Activated naive CD8-positive, alpha-beta T cell (primary cell): ENCODE measurements around the gene PRSS1.
"Not testable (repeated sequence)": the region's sequence is repeated elsewhere in the genome, so short reads cannot be mapped to it uniquely, and the experiment has no call there.

Source experiments
- H3K27ac Mint-ChIP-seq: one replicate; pipeline ENCODE4 v1.8.0; 2021; ENCODE audit warnings: mixed read lengths
- H3K27me3 Mint-ChIP-seq: one replicate; pipeline ENCODE4 v1.8.0; 2021; ENCODE audit warnings: mixed read lengths
- H3K36me3 Mint-ChIP-seq: one replicate; pipeline ENCODE4 v1.8.0; 2021; ENCODE audit warnings: mixed read lengths
- H3K4me1 Mint-ChIP-seq: one replicate; pipeline ENCODE4 v1.8.0; 2021; ENCODE audit warnings: low read depth, mixed read lengths
- H3K4me3 Mint-ChIP-seq: one replicate; pipeline ENCODE4 v1.8.0; 2021; ENCODE audit warnings: mild to moderate bottlenecking, mixed read lengths
- H3K9me3 Mint-ChIP-seq: one replicate; pipeline ENCODE4 v1.8.0; 2021; ENCODE audit warnings: low read depth, mixed read lengths

The PRSS1 gene

DNA sequence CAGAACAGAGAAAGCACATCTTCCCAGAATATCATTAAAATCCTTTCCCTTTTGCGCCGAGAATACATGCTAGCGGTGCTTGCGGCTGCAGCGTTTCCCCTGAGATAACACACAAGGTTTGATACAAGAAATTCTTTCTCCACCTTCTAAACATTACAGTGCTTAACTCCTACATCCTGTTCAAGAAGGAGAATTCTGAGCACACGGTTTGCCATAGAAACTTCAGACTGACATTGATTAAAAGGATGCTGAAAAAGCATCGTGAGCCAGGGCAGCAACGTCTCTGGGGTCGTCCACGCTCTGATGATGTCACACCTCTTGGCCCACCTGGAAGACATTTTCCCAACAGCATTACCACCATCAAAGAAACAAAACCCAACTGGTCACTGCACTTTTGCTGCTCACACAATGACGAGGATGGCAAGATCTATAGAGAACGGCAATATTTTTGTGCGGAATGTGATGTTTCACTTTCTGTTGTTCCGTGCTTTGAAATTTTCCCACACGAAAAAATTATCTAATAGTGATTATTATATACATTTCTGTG, 27.0 kb upstream of the PRSS1 start:
- H3K27me3 Mint-ChIP-seq: no peaks in the 10 kb centered on the region
- no peaks in the 10 kb centered on the region for H3K9me3 Mint-ChIP-seq
- peaks cover 8% of the 10 kb centered on the region for H3K4me1 Mint-ChIP-seq
- H3K4me3 Mint-ChIP-seq: peak overlapping the region; percentile 67
- H3K27ac Mint-ChIP-seq: peak overlapping the region; percentile 54
- no peaks in the 10 kb centered on the region for H3K36me3 Mint-ChIP-seq

DNA sequence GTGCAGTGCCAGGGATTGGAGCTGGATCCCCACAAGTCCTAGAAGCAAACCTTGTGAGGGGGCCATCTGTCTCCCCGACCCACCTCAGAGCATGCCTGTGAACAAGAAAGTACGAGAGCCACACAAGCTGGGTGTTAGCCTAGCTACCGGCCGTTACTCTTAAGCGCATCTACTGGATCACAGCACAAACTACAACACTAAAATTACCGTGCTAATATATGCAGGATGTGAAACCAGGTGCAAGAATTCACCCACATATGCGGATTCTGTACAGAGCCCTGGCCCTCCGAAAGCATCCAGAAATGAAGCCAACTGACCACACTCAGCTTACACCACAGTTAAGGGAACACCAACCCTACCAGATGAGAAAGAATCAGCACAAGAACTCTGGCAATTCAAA, 16.0 kb upstream of the PRSS1 start:
- Mint-ChIP-seq H3K27ac (no peak overlapping the region), H3K36me3 (no peaks in the 10 kb centered on the region), H3K27me3 (no peaks in the 10 kb centered on the region), H3K4me3 (no peak overlapping the region), H3K9me3 (no peaks in the 10 kb centered on the region), H3K4me1 (no peaks in the 10 kb centered on the region)

DNA sequence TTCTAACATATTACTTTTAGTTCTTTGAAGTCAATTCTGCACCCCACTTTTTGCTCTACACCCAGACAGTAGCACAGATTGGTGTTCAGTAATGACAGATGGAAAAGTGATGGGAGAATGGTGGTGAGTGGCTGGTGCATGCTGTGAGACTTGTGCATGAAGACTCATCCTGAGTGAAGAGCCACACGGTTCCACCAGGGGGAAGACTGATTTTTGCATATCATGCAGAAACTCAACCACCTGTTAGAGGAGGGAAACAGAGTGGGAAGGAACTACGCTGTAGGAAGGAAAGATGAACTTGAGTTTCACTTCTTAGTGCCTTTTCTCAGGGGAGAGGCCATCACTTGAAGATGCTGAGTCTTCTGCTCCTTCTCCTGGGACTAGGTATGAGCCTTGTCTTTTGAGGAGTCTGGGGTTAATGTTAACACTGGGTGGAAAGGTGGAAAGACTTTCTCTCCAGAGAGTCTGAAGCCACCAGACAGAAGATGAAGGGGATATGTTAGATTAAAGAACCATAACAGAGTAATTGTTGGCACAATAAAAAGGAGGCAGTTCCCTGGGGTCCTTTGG, 9.3 kb upstream of the PRSS1 start:
- Mint-ChIP-seq H3K27me3 (no peaks in the 10 kb centered on the region), H3K36me3 (no peaks in the 10 kb centered on the region), H3K4me1 (peaks cover 3% of the 10 kb centered on the region), H3K9me3 (no peaks in the 10 kb centered on the region), H3K4me3 (no peak overlapping the region), H3K27ac (no peak overlapping the region)

DNA sequence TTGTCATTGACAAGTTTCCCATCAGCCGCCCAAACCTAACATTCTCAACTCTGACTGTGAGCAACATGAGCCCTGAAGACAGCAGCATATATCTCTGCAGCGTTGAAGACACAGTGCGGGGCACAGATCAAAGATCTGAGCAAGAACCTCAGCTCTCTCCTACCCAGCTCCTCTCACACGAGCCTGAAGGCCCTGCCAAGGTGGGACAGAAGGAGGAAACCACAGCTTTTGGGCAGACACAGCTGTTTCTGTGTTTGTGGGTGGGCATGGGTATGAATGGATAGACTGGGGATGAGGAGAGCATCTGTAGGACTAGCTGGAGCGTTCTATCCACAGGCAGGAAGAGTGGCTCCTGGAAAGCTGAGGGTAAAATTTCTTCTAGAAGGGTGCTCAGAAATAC, 8.5 kb upstream of the PRSS1 start:
- no peak overlapping the region for H3K4me3 Mint-ChIP-seq

DNA sequence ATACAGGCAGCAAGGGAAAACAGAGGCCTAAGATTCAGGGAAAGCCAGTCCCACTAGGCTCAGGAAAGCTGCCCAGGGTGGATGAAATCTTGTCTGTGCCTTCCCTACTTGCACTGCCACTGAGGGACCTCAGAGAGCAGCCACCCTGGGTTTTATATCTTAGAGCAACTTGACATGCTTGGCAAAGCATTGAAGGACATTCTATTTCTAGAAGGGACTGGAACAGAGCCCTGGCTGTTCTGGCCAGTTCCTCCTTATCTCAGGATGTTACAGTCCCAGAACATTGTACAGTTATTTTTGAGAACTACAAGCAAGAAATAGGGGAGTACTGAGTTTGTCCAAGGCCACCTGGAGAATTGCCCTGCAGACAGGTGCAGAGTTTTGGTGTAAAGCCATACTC, 7.3 kb upstream of the PRSS1 start:
- H3K27ac Mint-ChIP-seq, H3K27me3 Mint-ChIP-seq, H3K4me1 Mint-ChIP-seq, H3K9me3 Mint-ChIP-seq, H3K36me3 Mint-ChIP-seq, H3K4me3 Mint-ChIP-seq: not testable (repeated sequence)

More for the DNA sequence above, 8.5 kb upstream of the PRSS1 start:
- Mint-ChIP-seq H3K9me3 (no peaks in the 10 kb centered on the region), H3K27me3 (no peaks in the 10 kb centered on the region), H3K4me1 (peaks cover 3% of the 10 kb centered on the region), H3K36me3 (no peaks in the 10 kb centered on the region), H3K27ac (no peak overlapping the region)

DNA sequence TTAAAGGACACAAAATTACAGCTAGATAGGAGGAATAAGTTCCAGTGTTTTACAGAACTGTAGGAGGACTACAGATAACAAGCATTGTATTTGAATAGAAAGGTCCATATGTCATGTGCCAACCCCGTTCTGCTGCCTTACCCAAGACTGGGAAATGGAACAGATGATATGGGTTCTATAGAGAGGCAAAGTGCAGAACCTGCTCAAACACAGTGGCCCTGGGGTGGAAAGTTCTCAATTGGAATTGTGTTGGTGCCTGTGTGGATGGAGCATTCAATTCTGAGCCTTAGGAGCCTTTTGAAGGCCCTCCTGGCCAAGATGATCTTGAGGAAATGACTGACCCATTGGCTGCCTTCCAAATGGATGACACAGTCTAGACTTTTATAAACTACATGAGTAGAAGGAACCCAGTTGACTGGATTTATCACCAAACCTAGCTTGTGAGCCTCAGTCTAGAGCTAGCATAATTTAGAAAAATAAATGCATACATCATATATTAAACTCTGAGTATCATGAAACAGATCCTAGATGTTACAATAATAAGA, 4.1 kb upstream of the PRSS1 start:
- Mint-ChIP-seq H3K4me3 (no peak overlapping the region), H3K27me3 (no peaks in the 10 kb centered on the region)

DNA sequence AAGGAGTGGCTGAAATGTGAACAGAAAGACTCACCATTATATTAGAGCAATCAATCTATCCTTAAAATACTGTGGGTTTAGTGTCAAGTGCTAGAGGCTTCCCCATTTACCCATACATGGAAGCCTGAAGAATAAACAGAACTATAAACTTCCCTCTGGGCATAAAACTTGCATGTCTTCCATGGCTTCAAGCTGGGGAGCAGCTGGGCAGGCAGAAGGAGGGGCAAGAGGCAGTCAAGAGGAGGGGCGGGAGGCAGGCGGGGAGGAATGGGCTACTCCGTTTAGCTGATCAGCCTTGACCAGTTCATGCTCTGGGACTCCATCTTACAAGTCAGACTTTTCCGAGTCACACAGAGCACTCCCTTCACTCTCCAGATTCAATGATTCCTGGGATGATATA, 3.5 kb upstream of the PRSS1 start:
- H3K9me3 Mint-ChIP-seq: no peaks in the 10 kb centered on the region
- H3K27ac Mint-ChIP-seq: no peak overlapping the region
- no peaks in the 10 kb centered on the region for H3K27me3 Mint-ChIP-seq
- no peak overlapping the region for H3K4me3 Mint-ChIP-seq
- no peaks in the 10 kb centered on the region for H3K4me1 Mint-ChIP-seq
- H3K36me3 Mint-ChIP-seq: no peaks in the 10 kb centered on the region

More for the DNA sequence above, 4.1 kb upstream of the PRSS1 start:
- Mint-ChIP-seq H3K27ac (no peak overlapping the region), H3K4me1 (no peaks in the 10 kb centered on the region), H3K9me3 (no peaks in the 10 kb centered on the region), H3K36me3 (no peaks in the 10 kb centered on the region)

DNA sequence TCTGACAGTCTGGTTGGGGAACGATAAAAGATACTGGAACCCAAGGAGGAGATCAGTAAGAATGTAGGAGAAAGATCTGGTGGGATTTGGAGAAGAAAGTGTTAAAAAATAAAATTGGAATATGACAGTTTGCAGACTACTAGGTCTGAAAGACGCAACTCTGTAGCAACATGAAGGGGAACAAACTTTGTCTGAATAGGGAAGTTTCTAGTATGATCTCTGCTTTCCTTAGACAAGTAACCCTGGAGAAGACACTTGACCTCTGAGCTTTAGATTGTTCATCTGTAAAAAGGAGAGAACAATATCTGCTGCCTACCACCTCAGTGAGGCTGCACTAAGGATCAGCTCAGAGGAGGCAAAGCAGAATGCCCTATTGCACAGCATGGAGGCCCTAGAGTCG, 3.0 kb upstream of the PRSS1 start:
- H3K4me1 Mint-ChIP-seq: no peaks in the 10 kb centered on the region
- no peak overlapping the region for H3K27ac Mint-ChIP-seq
- H3K27me3 Mint-ChIP-seq: no peaks in the 10 kb centered on the region
- no peaks in the 10 kb centered on the region for H3K9me3 Mint-ChIP-seq
- no peaks in the 10 kb centered on the region for H3K36me3 Mint-ChIP-seq
- H3K4me3 Mint-ChIP-seq: no peak overlapping the region

DNA sequence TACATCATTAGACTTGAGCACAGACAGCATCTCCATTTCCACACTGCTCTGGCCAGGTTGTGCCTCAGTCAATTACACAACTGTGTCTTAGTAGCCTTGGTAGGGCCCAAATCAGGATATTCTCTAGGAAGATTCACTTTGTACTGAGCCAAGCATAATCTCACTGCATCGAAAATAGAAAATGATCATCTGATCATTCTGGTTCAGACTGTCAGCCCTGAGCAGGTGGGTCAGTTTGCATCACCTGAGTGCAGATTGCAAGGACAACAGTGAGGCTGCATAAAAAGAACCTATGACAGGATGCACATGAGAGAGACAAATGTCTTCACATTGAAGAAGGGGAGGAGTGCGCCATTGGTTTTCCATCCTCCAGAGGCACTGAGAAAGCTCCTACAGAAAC, 862 bp upstream of the PRSS1 start:
- H3K4me3 Mint-ChIP-seq, H3K27ac Mint-ChIP-seq, H3K27me3 Mint-ChIP-seq, H3K9me3 Mint-ChIP-seq, H3K4me1 Mint-ChIP-seq, H3K36me3 Mint-ChIP-seq: not testable (repeated sequence)

DNA sequence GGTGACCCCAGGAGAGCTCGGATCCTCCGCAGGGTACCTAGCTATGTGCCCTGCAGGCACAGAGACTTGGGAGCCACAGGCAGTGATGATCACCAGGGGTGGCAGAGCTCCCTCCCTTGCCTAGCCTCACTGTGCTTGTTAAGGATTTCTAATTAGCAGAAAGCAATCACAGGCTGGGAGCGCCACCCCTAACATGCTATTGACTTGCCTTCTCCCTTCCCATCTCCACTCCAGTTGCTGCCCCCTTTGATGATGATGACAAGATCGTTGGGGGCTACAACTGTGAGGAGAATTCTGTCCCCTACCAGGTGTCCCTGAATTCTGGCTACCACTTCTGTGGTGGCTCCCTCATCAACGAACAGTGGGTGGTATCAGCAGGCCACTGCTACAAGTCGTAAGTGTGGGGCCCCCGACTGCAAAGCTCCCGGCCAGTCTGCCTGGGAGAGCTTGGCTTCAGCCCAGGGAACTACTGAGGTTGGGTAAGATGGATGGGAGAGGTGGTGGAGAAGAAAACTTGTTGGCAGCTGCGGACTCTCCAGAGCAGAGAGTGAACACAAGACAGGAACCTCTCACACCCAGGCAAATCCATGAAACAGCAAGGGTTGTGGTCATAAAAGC, 1.2 kb downstream of the PRSS1 start:
- no peak overlapping the region for H3K27ac Mint-ChIP-seq
- H3K27me3 Mint-ChIP-seq: no peaks in the 10 kb centered on the region
- H3K4me1 Mint-ChIP-seq: no peaks in the 10 kb centered on the region
- H3K4me3 Mint-ChIP-seq: no peak overlapping the region
- H3K36me3 Mint-ChIP-seq: no peaks in the 10 kb centered on the region
- no peaks in the 10 kb centered on the region for H3K9me3 Mint-ChIP-seq

DNA sequence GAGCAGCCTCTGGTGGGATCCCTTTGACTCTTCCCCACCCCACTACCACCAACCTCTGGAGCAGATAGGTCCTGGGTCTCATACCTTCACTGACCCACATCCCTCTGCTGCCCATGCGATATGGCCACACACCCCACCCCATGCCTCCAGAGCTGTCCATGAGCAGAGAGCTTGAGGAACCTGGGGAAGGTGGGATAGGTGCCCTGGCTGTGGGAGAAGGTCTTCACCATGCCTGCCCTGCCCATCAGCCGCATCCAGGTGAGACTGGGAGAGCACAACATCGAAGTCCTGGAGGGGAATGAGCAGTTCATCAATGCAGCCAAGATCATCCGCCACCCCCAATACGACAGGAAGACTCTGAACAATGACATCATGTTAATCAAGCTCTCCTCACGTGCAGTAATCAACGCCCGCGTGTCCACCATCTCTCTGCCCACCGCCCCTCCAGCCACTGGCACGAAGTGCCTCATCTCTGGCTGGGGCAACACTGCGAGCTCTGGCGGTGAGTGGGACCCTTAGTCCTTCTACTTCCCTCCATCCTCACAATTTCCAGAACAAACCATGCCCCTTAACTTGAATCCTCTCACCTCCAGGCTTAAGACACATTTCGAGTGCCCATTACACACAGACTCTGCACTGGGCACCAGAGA, 2.4 kb downstream of the PRSS1 start:
- H3K27ac Mint-ChIP-seq, H3K4me1 Mint-ChIP-seq, H3K4me3 Mint-ChIP-seq, H3K27me3 Mint-ChIP-seq, H3K36me3 Mint-ChIP-seq, H3K9me3 Mint-ChIP-seq: not testable (repeated sequence)

DNA sequence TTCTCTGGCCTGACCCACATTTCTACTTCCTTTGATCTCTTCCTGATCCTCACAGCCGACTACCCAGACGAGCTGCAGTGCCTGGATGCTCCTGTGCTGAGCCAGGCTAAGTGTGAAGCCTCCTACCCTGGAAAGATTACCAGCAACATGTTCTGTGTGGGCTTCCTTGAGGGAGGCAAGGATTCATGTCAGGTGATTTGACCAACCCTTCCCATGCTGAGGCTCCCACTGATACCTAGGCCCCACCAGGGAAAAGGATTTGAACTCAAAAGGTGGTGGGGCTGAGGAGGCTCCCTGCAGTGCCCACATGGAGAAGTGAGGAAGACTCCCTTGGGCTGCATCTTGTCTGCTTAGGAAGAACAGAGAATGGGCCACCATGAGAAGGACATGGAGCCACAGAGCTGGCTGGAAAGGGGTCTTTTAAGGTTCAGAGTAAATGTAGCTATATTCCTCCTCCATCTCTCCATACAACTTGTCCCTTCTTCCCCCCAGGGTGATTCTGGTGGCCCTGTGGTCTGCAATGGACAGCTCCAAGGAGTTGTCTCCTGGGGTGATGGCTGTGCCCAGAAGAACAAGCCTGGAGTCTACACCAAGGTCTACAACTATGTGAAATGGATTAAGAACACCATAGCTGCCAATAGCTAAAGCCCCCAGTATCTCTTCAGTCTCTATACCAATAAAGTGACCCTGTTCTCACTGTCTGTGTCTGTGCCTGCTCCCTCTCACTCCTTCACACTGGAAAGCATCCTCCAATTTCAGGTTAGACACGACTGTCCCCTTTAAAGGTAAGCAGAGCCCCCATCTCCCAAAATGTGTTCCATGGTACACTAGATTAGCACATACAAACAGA, 3.3 kb downstream of the PRSS1 start:
- Mint-ChIP-seq H3K4me1 (no peaks in the 10 kb centered on the region), H3K4me3 (no peak overlapping the region), H3K36me3 (peaks cover 2% of the 10 kb centered on the region), H3K27me3 (no peaks in the 10 kb centered on the region), H3K27ac (no peak overlapping the region), H3K9me3 (no peaks in the 10 kb centered on the region)

DNA sequence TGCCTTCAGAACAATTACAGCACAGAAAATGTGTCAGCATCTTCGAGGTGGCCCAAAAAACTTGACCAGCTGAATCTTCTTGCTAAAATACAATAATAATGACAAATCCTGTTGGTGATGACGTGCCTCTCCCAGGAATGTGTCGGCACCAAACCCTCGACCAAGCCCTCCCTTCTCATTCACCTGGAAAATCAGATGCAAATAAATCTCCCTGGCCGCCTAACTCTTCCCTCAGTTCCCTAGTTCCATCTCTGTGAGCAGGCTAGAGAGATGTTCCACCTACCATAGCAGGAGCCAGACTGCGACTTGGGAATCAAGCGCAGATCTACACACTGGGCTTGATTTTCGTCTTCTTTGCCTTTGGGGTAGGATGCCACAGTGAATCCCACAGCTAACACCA, 4.1 kb downstream of the PRSS1 start:
- H3K9me3 Mint-ChIP-seq: no peaks in the 10 kb centered on the region
- H3K27ac Mint-ChIP-seq: no peak overlapping the region
- H3K4me1 Mint-ChIP-seq: no peaks in the 10 kb centered on the region
- peaks cover 2% of the 10 kb centered on the region for H3K36me3 Mint-ChIP-seq
- H3K27me3 Mint-ChIP-seq: no peaks in the 10 kb centered on the region
- no peak overlapping the region for H3K4me3 Mint-ChIP-seq

DNA sequence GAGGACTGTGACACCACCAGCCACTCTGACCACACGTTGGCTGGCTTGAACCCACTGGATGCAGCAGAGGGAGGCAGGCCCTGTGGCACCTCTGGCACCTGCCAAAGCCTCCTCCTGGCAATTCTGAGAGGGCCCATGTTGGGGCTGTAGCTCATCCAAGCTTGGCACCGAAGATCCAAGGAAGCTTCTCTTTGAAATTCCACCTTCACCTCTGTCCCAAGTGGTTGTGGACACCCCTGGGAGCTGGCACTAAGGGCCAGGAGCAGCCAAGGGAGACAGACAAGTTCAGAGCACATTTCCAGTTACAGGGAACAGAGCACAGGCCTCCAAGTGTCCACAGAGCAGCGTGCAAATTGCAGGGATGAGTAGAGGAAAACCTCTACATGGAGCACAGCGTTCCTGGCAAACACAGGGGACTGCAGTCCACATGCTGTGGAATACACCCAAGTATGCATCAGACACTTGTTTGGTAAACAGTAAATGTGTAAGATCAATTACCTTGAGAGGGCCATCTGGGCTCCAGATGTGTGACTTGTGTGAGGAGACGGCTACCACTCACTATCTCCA, 4.7 kb downstream of the PRSS1 start:
- H3K9me3 Mint-ChIP-seq, H3K27me3 Mint-ChIP-seq, H3K4me3 Mint-ChIP-seq, H3K27ac Mint-ChIP-seq, H3K36me3 Mint-ChIP-seq, H3K4me1 Mint-ChIP-seq: not testable (repeated sequence)
